NT2/D1 (cell line): ENCODE data around the gene KPNA5.

ENCODE experiments used
- SUZ12 ChIP-seq: IDR thresholded peaks from 2 replicates; pipeline ENCODE4 v1.6.1; 2011; ENCODE audit not compliant: insufficient read length, insufficient read depth; ENCODE audit errors: extremely low read depth
- YY1 ChIP-seq: IDR thresholded peaks from 2 replicates; pipeline ENCODE4 v1.6.1; 2011; ENCODE audit not compliant: insufficient read length, insufficient read depth
- ZNF274 ChIP-seq: IDR thresholded peaks from 2 replicates; pipeline ENCODE4 v1.6.1; 2011; ENCODE audit warnings: mild to moderate bottlenecking, low read depth, low read length

- TF ChIP-seq ZNF274 (no peak), YY1 (no peak), SUZ12 (no peak)
These were observed 92.9 kb downstream of the KPNA5 start for GRCh38 chr6:116773886-116774285.
